NAMALWA (cell line): Measurements from ENCODE around the gene RASGRF2.
"Not testable (repeated sequence)": the region's sequence is repeated elsewhere in the genome, so short reads cannot be mapped to it uniquely, and the experiment has no call there.

ENCODE experiments used
- DNase-seq: peaks from one replicate; pipeline ENCODE4 v3.0.0-alpha.2; 2015; ENCODE audit warnings: low spot score

RASGRF2 gene

GRCh38 chr5:81020478-81021167, 60.5 kb downstream of the RASGRF2 start:
- DNase-seq, result no peak

GRCh38 chr5:81021486-81021885, 61.3 kb downstream of the RASGRF2 start:
- no peak for DNase-seq

GRCh38 chr5:81021951-81022687, 62.0 kb downstream of the RASGRF2 start:
- DNase-seq, result no peak

GRCh38 chr5:81022688-81023084, 62.5 kb downstream of the RASGRF2 start:
- no peak for DNase-seq

GRCh38 chr5:81023261-81023970, 63.3 kb downstream of the RASGRF2 start:
- DNase-seq, result no peak

- DNase-seq, result no peak
These were observed 67.4 kb downstream of the RASGRF2 start for GRCh38 chr5:81027481-81028058.

- not testable (repeated sequence) for DNase-seq
These were observed 68.7 kb downstream of the RASGRF2 start for GRCh38 chr5:81028888-81029287.

- not testable (repeated sequence) for DNase-seq
These were observed 69.6 kb downstream of the RASGRF2 start for GRCh38 chr5:81029736-81030135.

- not testable (repeated sequence) for DNase-seq
These were observed 70.3 kb downstream of the RASGRF2 start for GRCh38 chr5:81030236-81031034.

- DNase-seq, result no peak
These were observed 75.4 kb downstream of the RASGRF2 start for GRCh38 chr5:81035522-81035921.

- no peak for DNase-seq
These were observed 78.3 kb downstream of the RASGRF2 start for GRCh38 chr5:81038495-81038894.

- DNase-seq, result no peak
These were observed 84.7 kb downstream of the RASGRF2 start for GRCh38 chr5:81044868-81045267.

- no peak for DNase-seq
These were observed 85.2 kb downstream of the RASGRF2 start for GRCh38 chr5:81045389-81045807.

- no peak for DNase-seq
These were observed 85.9 kb downstream of the RASGRF2 start for GRCh38 chr5:81046041-81046440.

GRCh38 chr5:81052325-81052724, 92.2 kb downstream of the RASGRF2 start:
- DNase-seq, result no peak

GRCh38 chr5:81053282-81053681, 93.1 kb downstream of the RASGRF2 start:
- DNase-seq, result not testable (repeated sequence)

- DNase-seq, result no peak
These were observed 98.0 kb downstream of the RASGRF2 start for GRCh38 chr5:81058121-81058520.

GRCh38 chr5:81065492-81065891, 105.3 kb downstream of the RASGRF2 start:
- no peak for DNase-seq

- DNase-seq, result no peak
These were observed 105.9 kb downstream of the RASGRF2 start for GRCh38 chr5:81066102-81066501.

GRCh38 chr5:81067406-81067805, 107.2 kb downstream of the RASGRF2 start:
- no peak for DNase-seq

- DNase-seq, result no peak
These were observed 107.9 kb downstream of the RASGRF2 start for GRCh38 chr5:81068063-81068462.

- DNase-seq, result no peak
These were observed 108.5 kb downstream of the RASGRF2 start for GRCh38 chr5:81068635-81069034.
